Measurements from ENCODE around the gene PHF21B.

Gene PHF21B

GRCh38 chr22:44994399-44995104 is 15.3 kb downstream of the PHF21B start:
- no peak for FAIRE-seq

GRCh38 chr22:44992166-44992565 is 17.6 kb downstream of the PHF21B start:
- no peak for FAIRE-seq
- DNase-seq (ENCODE audit: insufficient read length, low spot score): no peak

More at GRCh38 chr22:44994399-44995104, 15.3 kb downstream of the PHF21B start:
- no peak for DNase-seq (ENCODE audit: insufficient read length, low spot score)

DNA sequence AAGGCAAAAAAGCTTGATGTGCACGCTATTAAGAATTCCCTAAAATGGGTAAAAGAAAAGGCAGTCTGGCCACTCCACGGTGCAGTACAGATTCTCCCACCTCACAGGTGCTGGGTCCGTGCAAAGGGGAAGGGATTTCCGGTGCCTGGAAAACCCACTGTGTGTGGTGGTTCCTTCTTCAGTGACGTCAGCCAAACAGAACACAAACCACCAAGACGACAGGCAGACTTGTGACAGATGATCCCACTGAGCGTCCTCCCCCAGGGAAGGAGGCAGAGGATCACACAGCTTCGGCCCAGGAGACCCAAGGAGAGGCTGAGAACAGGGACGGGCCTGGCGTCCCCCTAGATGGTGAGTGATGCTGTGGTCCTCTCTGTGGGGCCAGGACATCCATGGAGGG is 18.6 kb downstream of the PHF21B start:
- DNase-seq (ENCODE audit: insufficient read length, low spot score) (no peak), FAIRE-seq (no peak)

DNA sequence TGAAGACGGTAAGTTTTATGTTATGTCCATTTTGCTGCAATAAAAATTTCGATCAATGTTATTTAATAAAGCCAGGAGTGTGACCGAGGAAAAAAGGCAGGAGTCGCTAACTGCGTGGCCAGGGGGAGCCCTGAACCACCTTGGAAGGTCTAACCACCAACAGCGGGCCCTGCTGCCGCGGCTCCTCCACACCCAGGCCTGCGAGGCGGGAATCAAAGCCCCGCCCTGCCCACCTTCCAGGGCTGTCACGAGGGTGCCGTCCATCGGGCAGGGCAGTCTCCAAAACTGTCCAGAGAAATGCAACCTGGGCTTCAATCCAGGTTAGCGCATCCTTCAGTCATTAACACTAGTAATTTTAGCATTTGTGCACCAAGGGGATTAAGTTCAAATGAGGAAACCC is 19.0 kb downstream of the PHF21B start:
- no peak for DNase-seq (ENCODE audit: insufficient read length, low spot score)
- no peak for FAIRE-seq

- no peak for FAIRE-seq
- DNase-seq (ENCODE audit: insufficient read length, low spot score): no peak
Observed at GRCh38 chr22:44990328-44990727, 19.5 kb downstream of the PHF21B start.

DNA sequence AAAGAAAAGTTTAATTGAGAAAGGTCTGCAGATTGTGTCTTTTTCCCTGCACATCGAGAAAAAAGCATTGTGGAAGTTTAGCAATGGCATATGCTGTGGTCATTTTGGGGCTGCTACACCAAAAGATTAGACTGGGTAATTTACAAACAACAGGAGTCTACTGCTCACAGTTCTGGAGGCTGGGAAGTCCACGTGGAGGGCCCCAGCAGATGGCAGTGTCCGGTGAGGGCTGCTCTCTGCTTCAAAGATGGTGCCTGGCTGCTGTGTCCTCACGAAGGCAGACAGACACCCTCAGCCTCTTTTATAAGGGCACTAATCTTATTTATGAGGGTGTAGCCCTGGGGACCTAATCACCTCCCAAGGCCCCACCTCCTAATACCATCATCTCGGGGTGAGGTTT is 21.1 kb downstream of the PHF21B start:
- no peak for FAIRE-seq
- no peak for DNase-seq (ENCODE audit: insufficient read length, low spot score)

- no peak for FAIRE-seq
- no peak for DNase-seq (ENCODE audit: insufficient read length, low spot score)
Observed at GRCh38 chr22:44986926-44987325, 22.9 kb downstream of the PHF21B start.

DNA sequence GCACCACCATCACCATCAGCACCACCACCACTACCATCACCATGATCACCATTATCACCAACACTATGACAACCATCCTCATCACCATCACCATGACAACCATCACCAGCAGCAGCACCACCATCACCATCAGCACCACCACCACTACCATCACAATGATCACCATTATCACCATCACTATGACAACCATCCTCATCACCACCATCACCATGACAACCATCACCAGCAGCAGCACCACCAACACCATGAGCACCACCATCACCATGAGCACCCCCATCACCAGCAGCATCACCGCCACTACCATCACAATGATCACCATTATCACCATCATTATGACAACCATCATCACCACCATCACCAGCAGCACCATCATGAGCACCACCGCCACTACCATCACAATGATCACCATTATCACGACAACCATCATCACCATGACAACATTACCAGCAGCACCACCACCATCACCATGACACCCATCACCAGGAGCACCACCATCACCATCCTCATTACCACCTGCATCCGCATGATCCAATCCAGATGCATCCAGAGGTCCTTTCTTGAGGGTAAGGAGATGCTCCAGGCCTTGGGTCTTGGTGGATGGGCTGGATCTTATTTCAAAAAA is 23.8 kb downstream of the PHF21B start:
- peak; percentile 88 for FAIRE-seq
- no peak for DNase-seq (ENCODE audit: insufficient read length, low spot score)

DNA sequence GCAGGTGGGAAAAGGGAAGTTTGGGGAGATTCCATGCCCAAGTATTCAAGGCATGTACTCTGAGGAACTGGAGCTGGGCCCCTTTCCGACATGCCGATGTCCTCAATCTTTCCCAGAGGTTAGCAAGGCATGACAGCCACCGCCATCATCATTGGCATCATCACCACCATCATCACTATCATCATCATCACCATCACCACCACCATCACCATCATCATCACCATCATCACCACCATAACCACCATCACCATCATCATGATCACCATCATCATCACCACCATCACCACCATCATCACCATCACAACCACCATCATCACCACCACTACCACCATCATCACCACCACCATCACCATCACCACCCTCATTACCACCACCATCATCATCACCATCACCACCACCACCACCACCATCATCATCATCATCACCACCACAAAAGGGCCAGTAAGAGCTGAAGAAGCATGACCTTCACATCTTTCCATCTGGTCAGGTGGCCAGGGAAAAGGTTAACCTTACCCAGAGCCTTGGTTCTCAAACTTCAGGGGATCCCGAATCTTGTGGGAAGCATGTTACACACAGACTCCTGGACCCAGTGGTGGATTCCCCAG is 25.8 kb downstream of the PHF21B start:
- FAIRE-seq (peak; percentile 99), DNase-seq (ENCODE audit: insufficient read length, low spot score) (no peak)

DNA sequence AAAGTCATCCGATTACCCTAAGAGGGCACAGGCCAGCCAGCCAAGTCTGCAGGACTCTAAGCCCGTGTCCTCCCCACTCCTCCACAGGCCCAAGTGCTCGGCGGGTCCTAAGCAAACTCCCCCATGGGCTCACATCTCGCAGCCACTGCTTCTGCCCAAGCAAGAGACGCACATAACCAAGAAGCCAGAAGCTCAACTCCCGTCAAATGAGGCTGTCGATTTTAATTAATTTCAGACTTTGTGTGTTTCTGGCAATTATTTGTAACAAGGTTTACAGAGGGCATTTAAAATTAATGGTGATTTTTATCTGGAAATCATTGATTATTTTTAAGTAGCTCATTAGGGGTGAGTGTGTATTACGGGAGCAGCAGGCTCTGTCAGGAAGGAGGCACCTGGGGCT is 27.4 kb downstream of the PHF21B start:
- DNase-seq (ENCODE audit: insufficient read length, low spot score): no peak
- no peak for FAIRE-seq

- no peak for DNase-seq (ENCODE audit: insufficient read length, low spot score)
- FAIRE-seq: no peak
Observed at GRCh38 chr22:44981857-44982256, 27.9 kb downstream of the PHF21B start.

GRCh38 chr22:44979154-44979553 is 30.7 kb downstream of the PHF21B start:
- FAIRE-seq (no peak), DNase-seq (ENCODE audit: insufficient read length, low spot score) (no peak)

DNA sequence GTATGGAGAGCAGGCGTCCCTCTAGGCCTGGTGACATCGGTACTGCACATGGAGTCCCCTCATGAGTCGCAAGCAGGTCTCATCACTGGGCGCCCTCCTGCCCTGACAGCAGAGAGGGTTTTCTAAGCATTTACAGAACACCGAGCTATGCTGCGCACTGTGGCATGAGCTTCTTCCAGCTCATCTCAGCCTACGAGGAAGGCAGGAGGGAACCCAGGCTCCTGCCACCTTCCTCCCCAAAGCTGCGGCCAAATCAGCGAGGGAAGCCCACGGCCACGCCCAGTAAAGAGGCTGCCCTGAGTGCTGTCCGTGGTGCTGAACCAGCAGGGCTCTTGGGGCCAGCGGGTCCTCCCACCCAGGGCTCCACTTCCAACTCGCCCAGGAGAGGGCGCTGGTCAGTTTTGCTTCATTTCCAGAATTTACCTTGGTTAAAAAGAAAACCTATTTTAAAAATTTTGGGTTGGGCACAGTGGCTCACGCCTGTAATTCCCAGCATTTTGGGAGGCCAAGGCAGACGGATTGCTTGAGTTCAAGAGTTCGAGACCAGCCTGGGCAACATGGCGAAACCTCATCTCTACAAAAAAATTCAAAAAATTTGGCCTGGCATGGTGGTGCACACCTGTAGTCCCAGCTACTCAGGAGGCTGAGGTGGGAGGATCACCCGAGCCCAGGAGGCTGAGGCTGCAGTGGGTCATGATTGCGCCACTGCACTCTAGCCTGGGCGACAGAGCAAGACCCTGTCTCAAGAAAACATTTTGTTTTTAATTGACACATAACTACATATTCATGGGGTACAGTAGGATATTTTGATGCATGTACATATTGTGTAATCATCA is 34.2 kb downstream of the PHF21B start:
- DNase-seq (ENCODE audit: insufficient read length, low spot score): peak; percentile 80
- no peak for FAIRE-seq

GRCh38 chr22:44974454-44974853 is 35.4 kb downstream of the PHF21B start:
- DNase-seq (ENCODE audit: insufficient read length, low spot score): no peak
- no peak for FAIRE-seq

GRCh38 chr22:44973829-44974228 is 36.0 kb downstream of the PHF21B start:
- FAIRE-seq (no peak), DNase-seq (ENCODE audit: insufficient read length, low spot score) (no peak)

DNA sequence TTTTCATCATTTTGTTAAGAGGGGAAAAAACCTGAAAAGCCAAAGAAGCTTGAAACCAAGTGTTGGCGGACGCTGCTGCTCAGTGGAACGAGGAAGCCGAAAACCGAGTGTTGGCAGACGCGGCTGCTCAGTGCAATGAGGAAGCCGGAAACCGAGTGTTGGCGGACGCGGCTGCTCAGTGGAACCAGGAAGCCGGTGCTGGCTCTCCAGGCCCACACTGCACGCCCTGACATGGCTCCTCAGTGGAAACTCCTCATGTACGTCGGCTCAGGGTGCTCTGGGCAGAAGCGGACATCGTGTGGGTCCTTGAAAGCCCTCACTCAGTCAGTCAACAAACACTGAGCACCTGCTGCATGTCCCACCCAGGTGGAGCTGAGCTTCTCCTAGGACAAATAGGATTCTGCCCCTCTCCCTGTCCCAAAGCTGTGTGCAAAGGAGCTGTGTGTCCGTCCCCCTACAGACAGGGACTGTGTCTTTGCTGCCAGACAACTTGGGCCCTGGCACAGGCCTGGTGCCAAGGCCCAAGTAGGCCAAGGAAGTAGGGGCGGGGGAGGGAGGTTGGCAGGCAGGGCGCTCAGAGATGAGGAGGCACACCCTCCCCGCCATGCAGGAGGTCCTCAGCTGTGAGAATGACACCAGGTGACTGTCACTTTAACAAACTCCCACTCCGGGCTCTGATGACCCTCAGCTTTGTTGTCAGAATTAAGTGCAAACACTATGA is 37.3 kb downstream of the PHF21B start:
- FAIRE-seq (no peak), DNase-seq (ENCODE audit: insufficient read length, low spot score) (no peak)

GRCh38 chr22:44971651-44972362 is 38.0 kb downstream of the PHF21B start:
- no peak for FAIRE-seq
- DNase-seq (ENCODE audit: insufficient read length, low spot score): no peak

- no peak for FAIRE-seq
Observed at GRCh38 chr22:44970291-44970690, 39.5 kb downstream of the PHF21B start.

DNA sequence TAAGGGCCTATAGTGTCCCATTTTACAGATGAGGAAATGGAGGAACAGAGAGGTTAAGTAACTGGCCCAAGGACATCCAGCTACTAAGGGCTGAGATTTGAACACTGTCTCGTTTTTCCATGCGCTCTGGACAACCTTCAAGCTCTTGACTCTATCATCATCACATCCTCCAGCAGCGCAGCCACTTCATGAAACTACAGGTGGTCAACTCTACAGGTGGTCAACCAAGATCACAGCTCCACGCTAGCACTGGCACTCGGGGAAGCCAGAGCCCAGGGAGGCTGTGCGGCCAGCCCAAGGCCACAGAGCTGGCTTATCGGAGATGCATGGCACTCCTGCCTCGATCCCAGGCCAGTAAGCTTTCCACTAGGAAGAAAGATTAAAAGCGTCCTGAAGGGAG is 40.0 kb downstream of the PHF21B start:
- FAIRE-seq: no peak
- DNase-seq (ENCODE audit: insufficient read length, low spot score): no peak

More at GRCh38 chr22:44970291-44970690, 39.5 kb downstream of the PHF21B start:
- no peak for DNase-seq (ENCODE audit: insufficient read length, low spot score)

GRCh38 chr22:44968736-44969135 is 41.1 kb downstream of the PHF21B start:
- no peak for FAIRE-seq

More at GRCh38 chr22:44968736-44969135, 41.1 kb downstream of the PHF21B start:
- DNase-seq (ENCODE audit: insufficient read length, low spot score): no peak

Data from HTR-8/SVneo (cell line).